Measurements from ENCODE around the gene RAB18.

Gene RAB18

DNA sequence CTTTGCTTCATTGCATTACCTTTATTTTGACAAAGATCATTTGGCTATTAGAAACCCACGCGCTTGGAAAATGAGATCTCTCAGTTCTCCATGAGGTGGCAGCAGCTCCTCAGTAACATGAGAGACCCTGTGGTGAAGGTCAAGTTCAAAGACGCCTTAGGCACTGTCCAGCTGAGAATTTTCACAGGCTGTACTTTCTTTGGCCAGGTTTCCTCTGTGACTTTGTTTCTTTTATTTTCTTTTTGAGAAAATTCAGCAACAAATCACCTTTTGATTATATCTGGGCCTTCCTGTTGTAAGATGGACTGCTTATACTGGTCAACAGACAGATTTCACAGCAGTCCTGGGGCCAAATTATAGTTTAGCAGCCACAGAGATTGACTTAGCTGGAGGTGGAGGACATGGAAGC is 54.5 kb downstream of the RAB18 start:
- Histone ChIP-seq H3K4me2 (ENCODE audit: low read depth, low read length) (no peak overlapping the region), H2AFZ (ENCODE audit: low read length) (no peak overlapping the region), H3K9ac (ENCODE audit: low read length) (no peak overlapping the region), H3K4me3 (ENCODE audit: low read length) (no peak overlapping the region), H3K4me1 (ENCODE audit: low read length) (no peaks in the 10 kb centered on the region), H3F3A (ENCODE audit: insufficient read depth, low read length) (no peaks in the 10 kb centered on the region), H3K27me3 (replicated peaks; ENCODE audit: insufficient read depth, low read length) (no peaks in the 10 kb centered on the region), H3K9me2 (replicated peaks; ENCODE audit: insufficient read depth, low read length) (no peaks in the 10 kb centered on the region), H4K20me1 (ENCODE audit: insufficient read depth, low read length) (no peaks in the 10 kb centered on the region), H3K27ac (ENCODE audit: low read length) (no peak overlapping the region), H3K36me3 (replicated peaks; ENCODE audit: insufficient read depth, low read length) (no peaks in the 10 kb centered on the region), H3K79me2 (ENCODE audit: low read length) (no peaks in the 10 kb centered on the region), H3K9me3 (replicated peaks; ENCODE audit: insufficient read depth, low read length) (no peaks in the 10 kb centered on the region)
- TF ChIP-seq EZH2phosphoT487 (IDR thresholded peaks at IDR 0.05; ENCODE audit: low read length) (no peak), CTCF (IDR thresholded peaks at IDR 0.05; ENCODE audit: low read length) (peak; percentile 77), EZH2 (optimal IDR thresholded peaks at IDR 0.05; ENCODE audit: low read depth, low read length) (no peak)
- peak; percentile 78 for DNase-seq

- Histone ChIP-seq H3K27ac (ENCODE audit: low read length) (no peak overlapping the region), H4K20me1 (ENCODE audit: insufficient read depth, low read length) (no peaks in the 10 kb centered on the region), H3F3A (ENCODE audit: insufficient read depth, low read length) (peaks cover 4% of the 10 kb centered on the region; the same call in 1 of the 2 replicates), H3K4me2 (ENCODE audit: low read depth, low read length) (no peak overlapping the region), H2AFZ (ENCODE audit: low read length) (no peak overlapping the region), H3K36me3 (replicated peaks; ENCODE audit: insufficient read depth, low read length) (no peaks in the 10 kb centered on the region), H3K79me2 (ENCODE audit: low read length) (no peaks in the 10 kb centered on the region), H3K9me2 (replicated peaks; ENCODE audit: insufficient read depth, low read length) (no peaks in the 10 kb centered on the region), H3K9ac (ENCODE audit: low read length) (no peak overlapping the region), H3K27me3 (replicated peaks; ENCODE audit: insufficient read depth, low read length) (no peaks in the 10 kb centered on the region), H3K4me1 (ENCODE audit: low read length) (peaks cover 9% of the 10 kb centered on the region), H3K9me3 (replicated peaks; ENCODE audit: insufficient read depth, low read length) (no peaks in the 10 kb centered on the region), H3K4me3 (ENCODE audit: low read length) (no peak overlapping the region)
- TF ChIP-seq EZH2phosphoT487 (IDR thresholded peaks at IDR 0.05; ENCODE audit: low read length) (no peak), CTCF (IDR thresholded peaks at IDR 0.05; ENCODE audit: low read length) (no peak), EZH2 (optimal IDR thresholded peaks at IDR 0.05; ENCODE audit: low read depth, low read length) (no peak)
- no peak for DNase-seq
Observed at GRCh38 chr10:27561334-27561733, 57.2 kb downstream of the RAB18 start.

DNA sequence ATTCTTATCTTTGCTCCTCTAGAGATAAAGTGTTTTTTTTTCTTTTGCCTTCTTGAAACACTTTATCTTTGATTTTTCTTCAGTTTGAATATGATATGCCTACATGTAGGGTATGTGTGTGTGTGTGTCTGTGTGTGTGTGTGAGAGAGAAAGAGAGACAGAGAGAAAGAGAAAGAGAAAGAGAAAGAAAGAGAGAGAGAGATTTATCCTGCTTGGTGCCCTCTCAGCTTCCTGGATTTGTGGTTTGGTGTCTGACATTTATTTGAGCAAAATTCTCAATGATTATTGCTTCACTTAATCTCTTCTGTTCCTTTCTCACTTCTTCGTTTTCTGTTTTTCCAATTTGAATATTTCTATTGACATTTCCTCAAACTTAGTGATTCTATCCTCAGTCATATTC is 60.3 kb downstream of the RAB18 start:
- TF ChIP-seq EZH2phosphoT487 (IDR thresholded peaks at IDR 0.05; ENCODE audit: low read length) (no peak), EZH2 (optimal IDR thresholded peaks at IDR 0.05; ENCODE audit: low read depth, low read length) (no peak)
- H3K27me3 ChIP-seq (replicated peaks; ENCODE audit: insufficient read depth, low read length), result no peaks in the 10 kb centered on the region
- H3K27ac ChIP-seq (ENCODE audit: low read length), result no peak overlapping the region
- H4K20me1 ChIP-seq (ENCODE audit: insufficient read depth, low read length), result no peaks in the 10 kb centered on the region
- H3K9ac ChIP-seq (ENCODE audit: low read length), result no peak overlapping the region
- H3K79me2 ChIP-seq (ENCODE audit: low read length), result no peaks in the 10 kb centered on the region
- peaks cover 4% of the 10 kb centered on the region; the same call in 1 of the 2 replicates for H3F3A ChIP-seq (ENCODE audit: insufficient read depth, low read length)
- H2AFZ ChIP-seq (ENCODE audit: low read length), result no peak overlapping the region; the same call in 1 of the 2 replicates
- H3K4me2 ChIP-seq (ENCODE audit: low read depth, low read length), result peak overlapping the region; percentile 36; the same call in 1 of the 2 replicates
- DNase-seq, result peak; percentile 30
- H3K4me3 ChIP-seq (ENCODE audit: low read length), result no peak overlapping the region
- H3K36me3 ChIP-seq (replicated peaks; ENCODE audit: insufficient read depth, low read length), result no peaks in the 10 kb centered on the region
- no peaks in the 10 kb centered on the region for H3K9me2 ChIP-seq (replicated peaks; ENCODE audit: insufficient read depth, low read length)
- no peaks in the 10 kb centered on the region for H3K9me3 ChIP-seq (replicated peaks; ENCODE audit: insufficient read depth, low read length)
- peaks cover 15% of the 10 kb centered on the region for H3K4me1 ChIP-seq (ENCODE audit: low read length)

DNA sequence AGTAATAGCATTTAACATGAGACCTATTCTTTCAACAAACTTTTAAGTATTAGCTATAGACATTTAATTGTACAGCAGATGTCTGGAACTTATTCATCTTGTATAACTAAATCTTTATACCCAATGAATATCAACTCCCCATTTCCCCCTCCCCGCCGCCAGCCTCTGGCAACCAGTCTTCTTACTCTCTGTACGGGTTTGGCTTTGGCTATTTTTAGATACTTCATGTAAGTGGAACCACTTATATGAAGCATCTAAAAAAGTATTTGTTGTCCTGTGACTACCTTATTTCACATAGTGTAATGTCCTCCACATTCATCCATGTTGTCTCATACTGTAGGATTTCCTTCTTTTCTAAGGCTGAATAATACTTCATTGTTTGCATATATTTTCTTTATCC is 60.8 kb downstream of the RAB18 start:
- no peaks in the 10 kb centered on the region for H3K9me2 ChIP-seq (replicated peaks; ENCODE audit: insufficient read depth, low read length)
- no peak overlapping the region for H3K4me2 ChIP-seq (ENCODE audit: low read depth, low read length)
- no peak overlapping the region for H3K27ac ChIP-seq (ENCODE audit: low read length)
- peaks cover 4% of the 10 kb centered on the region; the same call in 1 of the 2 replicates for H3F3A ChIP-seq (ENCODE audit: insufficient read depth, low read length)
- H3K79me2 ChIP-seq (ENCODE audit: low read length), result no peaks in the 10 kb centered on the region
- no peaks in the 10 kb centered on the region for H3K27me3 ChIP-seq (replicated peaks; ENCODE audit: insufficient read depth, low read length)
- H3K9me3 ChIP-seq (replicated peaks; ENCODE audit: insufficient read depth, low read length), result no peaks in the 10 kb centered on the region
- H3K4me3 ChIP-seq (ENCODE audit: low read length), result no peak overlapping the region
- TF ChIP-seq EZH2 (optimal IDR thresholded peaks at IDR 0.05; ENCODE audit: low read depth, low read length) (no peak), EZH2phosphoT487 (IDR thresholded peaks at IDR 0.05; ENCODE audit: low read length) (no peak), CTCF (IDR thresholded peaks at IDR 0.05; ENCODE audit: low read length) (no peak)
- H3K9ac ChIP-seq (ENCODE audit: low read length), result no peak overlapping the region
- no peaks in the 10 kb centered on the region for H4K20me1 ChIP-seq (ENCODE audit: insufficient read depth, low read length)
- DNase-seq, result no peak
- no peak overlapping the region; the same call in 1 of the 2 replicates for H2AFZ ChIP-seq (ENCODE audit: low read length)
- H3K4me1 ChIP-seq (ENCODE audit: low read length), result peaks cover 15% of the 10 kb centered on the region
- no peaks in the 10 kb centered on the region for H3K36me3 ChIP-seq (replicated peaks; ENCODE audit: insufficient read depth, low read length)

Data from MM.1S (cell line).